ENCODE measurements around the gene CNTNAP5. TPM values are rescaled to one million over a fixed set of nuclear protein-coding genes. Genes with fewer than 3 reads are reported as not detected.

CNTNAP5 gene
- total RNA-seq, 1 experiment from 2014 or later: 0.48 TPM

- Histone ChIP-seq H2BK120ac (ENCODE audit: low read depth, low read length, poor library complexity, severe bottlenecking) (no peak overlapping the region), H3K18ac (ENCODE audit: insufficient read length, low read depth, low read length) (no peak overlapping the region), H2AK5ac (ENCODE audit: insufficient read length, low read length) (no peak overlapping the region), H4K5ac (ENCODE audit: insufficient read length, low read depth, low read length) (no peak overlapping the region), H3K4ac (ENCODE audit: low read depth, low read length) (no peak overlapping the region), H3K14ac (ENCODE audit: insufficient read depth, low read length) (no peak overlapping the region), H3K4me1 (ENCODE audit: insufficient read depth, low read length) (peaks cover 10% of the 10 kb centered on the region; the same call in 1 of the 2 replicates), H3K9ac (ENCODE audit: extremely low read depth, insufficient read length, low read length) (no peak overlapping the region), H3K23ac (ENCODE audit: insufficient read length, low read depth, low read length) (no peak overlapping the region), H3K27ac (ENCODE audit: insufficient read length, low read depth, low read length) (no peak overlapping the region), H3K4me2 (ENCODE audit: insufficient read depth, insufficient read length, low read length) (no peak overlapping the region), H2BK20ac (ENCODE audit: low read depth, low read length, poor library complexity, severe bottlenecking) (no peak overlapping the region), H4K20me1 (ENCODE audit: control insufficient read depth, insufficient read depth, insufficient read length) (no peaks in the 10 kb centered on the region), H3K56ac (ENCODE audit: insufficient read length, low read depth, low read length) (no peak overlapping the region), H3T11ph (ENCODE audit: low read length) (no peak overlapping the region), H2BK5ac (ENCODE audit: insufficient read length, low read length) (no peak overlapping the region), H2BK15ac (ENCODE audit: low read depth, low read length) (no peak overlapping the region), H3K79me2 (ENCODE audit: insufficient read depth, low read length) (no peaks in the 10 kb centered on the region), H3K23me2 (ENCODE audit: insufficient read length, low read depth, low read length, poor library complexity, severe bottlenecking) (no peaks in the 10 kb centered on the region), H2AFZ (ENCODE audit: low read length) (no peak overlapping the region), H4K8ac (replicated peaks; ENCODE audit: insufficient read length, low read depth, low read length) (no peak overlapping the region), H2BK12ac (ENCODE audit: insufficient read length, low read depth, low read length) (no peak overlapping the region), H3K9me3 (ENCODE audit: control insufficient read depth, low read depth, low read length) (no peaks in the 10 kb centered on the region), H3K27me3 (ENCODE audit: insufficient read depth, low read length) (no peaks in the 10 kb centered on the region), H4K91ac (ENCODE audit: insufficient read length, low read depth, low read length) (no peak overlapping the region), H3K79me1 (ENCODE audit: insufficient read depth, low read depth, low read length, poor library complexity, severe bottlenecking) (no peaks in the 10 kb centered on the region)
- no CpG with 5 or more reads among the region's 2 CpGs for WGBS (ENCODE audit: extremely low coverage, insufficient read length, low lambda C conversion rate)
- no peaks in the 10 kb centered on the region; a peak in 1 of 5 replicates for H3K9me3 Mint-ChIP-seq
- no peak for DNase-seq
- TF ChIP-seq, protein P1, sequence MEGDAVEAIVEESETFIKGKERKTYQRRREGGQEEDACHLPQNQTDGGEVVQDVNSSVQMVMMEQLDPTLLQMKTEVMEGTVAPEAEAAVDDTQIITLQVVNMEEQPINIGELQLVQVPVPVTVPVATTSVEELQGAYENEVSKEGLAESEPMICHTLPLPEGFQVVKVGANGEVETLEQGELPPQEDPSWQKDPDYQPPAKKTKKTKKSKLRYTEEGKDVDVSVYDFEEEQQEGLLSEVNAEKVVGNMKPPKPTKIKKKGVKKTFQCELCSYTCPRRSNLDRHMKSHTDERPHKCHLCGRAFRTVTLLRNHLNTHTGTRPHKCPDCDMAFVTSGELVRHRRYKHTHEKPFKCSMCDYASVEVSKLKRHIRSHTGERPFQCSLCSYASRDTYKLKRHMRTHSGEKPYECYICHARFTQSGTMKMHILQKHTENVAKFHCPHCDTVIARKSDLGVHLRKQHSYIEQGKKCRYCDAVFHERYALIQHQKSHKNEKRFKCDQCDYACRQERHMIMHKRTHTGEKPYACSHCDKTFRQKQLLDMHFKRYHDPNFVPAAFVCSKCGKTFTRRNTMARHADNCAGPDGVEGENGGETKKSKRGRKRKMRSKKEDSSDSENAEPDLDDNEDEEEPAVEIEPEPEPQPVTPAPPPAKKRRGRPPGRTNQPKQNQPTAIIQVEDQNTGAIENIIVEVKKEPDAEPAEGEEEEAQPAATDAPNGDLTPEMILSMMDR (conservative IDR thresholded peaks at IDR 0.05): no peak
- H3K36me3 Mint-ChIP-seq (ENCODE audit: insufficient read depth in 1 of 3, low read depth in 3 of 3): peaks cover 2 to 8% (median 3%) of the 10 kb centered on the region in 3 experiments; a peak in 3 of 7 replicates
- peaks cover 43 to 44% of the 10 kb centered on the region in 2 experiments for H3K4me1 Mint-ChIP-seq
- H3K27ac Mint-ChIP-seq: no peak overlapping the region
- no peaks in the 10 kb centered on the region for H3K27me3 Mint-ChIP-seq (ENCODE audit: low read depth)
- no peak overlapping the region for H3K4me3 Mint-ChIP-seq
Observed at GRCh38 chr2:124048664-124049063, 23.6 kb downstream of the CNTNAP5 start.
